ENCODE measurements around the gene EDA2R.

The EDA2R gene

GRCh38 chrX:66674506-66674905 is 35.6 kb upstream of the EDA2R start:
- no peak for DNase-seq (ENCODE audit: low read depth)
- TF ChIP-seq CTCF (IDR thresholded peaks at IDR 0.05; ENCODE audit: low read depth, low read length, missing control alignments) = no peak
- H3K4me3 ChIP-seq (ENCODE audit: low read depth, low read length) = no peak overlapping the region

GRCh38 chrX:66672106-66672505 is 33.2 kb upstream of the EDA2R start:
- H3K4me3 ChIP-seq (ENCODE audit: low read depth, low read length) = no peak overlapping the region
- no peak for DNase-seq (ENCODE audit: low read depth)
- TF ChIP-seq CTCF (IDR thresholded peaks at IDR 0.05; ENCODE audit: low read depth, low read length, missing control alignments) = no peak

- no peak overlapping the region for H3K4me3 ChIP-seq (ENCODE audit: low read depth, low read length)
- TF ChIP-seq CTCF (IDR thresholded peaks at IDR 0.05; ENCODE audit: low read depth, low read length, missing control alignments) = no peak
- DNase-seq (ENCODE audit: low read depth) = no peak
Observed at GRCh38 chrX:66654411-66654810, 15.5 kb upstream of the EDA2R start.

GRCh38 chrX:66635360-66635759 is 3.5 kb downstream of the EDA2R start:
- no peak overlapping the region for H3K4me3 ChIP-seq (ENCODE audit: low read depth, low read length)
- no peak for DNase-seq (ENCODE audit: low read depth)
- no peak for TF ChIP-seq CTCF (IDR thresholded peaks at IDR 0.05; ENCODE audit: low read depth, low read length, missing control alignments)

GRCh38 chrX:66634272-66634671 is 4.6 kb downstream of the EDA2R start:
- TF ChIP-seq CTCF (IDR thresholded peaks at IDR 0.05; ENCODE audit: low read depth, low read length, missing control alignments) = no peak
- no peak overlapping the region for H3K4me3 ChIP-seq (ENCODE audit: low read depth, low read length)
- no peak for DNase-seq (ENCODE audit: low read depth)

- no peak overlapping the region for H3K4me3 ChIP-seq (ENCODE audit: low read depth, low read length)
- TF ChIP-seq CTCF (IDR thresholded peaks at IDR 0.05; ENCODE audit: low read depth, low read length, missing control alignments) = no peak
- no peak for DNase-seq (ENCODE audit: low read depth)
Observed at GRCh38 chrX:66633541-66633940, 5.3 kb downstream of the EDA2R start.

- H3K4me3 ChIP-seq (ENCODE audit: low read depth, low read length) = no peak overlapping the region
- DNase-seq (ENCODE audit: low read depth) = no peak
- TF ChIP-seq CTCF (IDR thresholded peaks at IDR 0.05; ENCODE audit: low read depth, low read length, missing control alignments) = no peak
Observed at GRCh38 chrX:66632981-66633380, 5.9 kb downstream of the EDA2R start.

All from GM12864 (cell line).